Spinal cord (tissue), 10 donors: ENCODE data around the gene WAPL. TPM values are rescaled to one million over a fixed set of nuclear protein-coding genes. Genes with fewer than 3 reads are reported as not detected.
A peak's percentile ranks its signal among the peaks of the same experiment; 100 is the strongest.
"Not testable (repeated sequence)": the region's sequence is repeated elsewhere in the genome, so short reads cannot be mapped to it uniquely, and the experiment has no call there.

Experiments used
- DNase-seq, 6 donors: peaks; one replicate each; pipeline versions ENCODE4 v3.0.0 to v3.0.0-alpha.2; 2013 to 2015; ENCODE audit warnings: low spot score in 6 of 6, low read depth in 4 of 6
- H3K27ac ChIP-seq: one replicate; pipeline ENCODE4 v1.5.1; 2013; ENCODE audit warnings: low read depth, low read length, control low read depth
- H3K27me3 ChIP-seq: one replicate; pipeline ENCODE4 v1.6.1; 2013; ENCODE audit warnings: low read length; ENCODE audit not compliant: control insufficient read depth, insufficient read depth
- H3K36me3 ChIP-seq: one replicate; pipeline ENCODE4 v1.6.1; 2013; ENCODE audit warnings: low read length; ENCODE audit not compliant: control insufficient read depth, insufficient read depth
- H3K4me1 ChIP-seq: one replicate; pipeline ENCODE4 v1.6.1; 2013; ENCODE audit warnings: low read length; ENCODE audit not compliant: control insufficient read depth, insufficient read depth
- H3K4me3 ChIP-seq: one replicate; pipeline ENCODE4 v1.5.1; 2013; ENCODE audit warnings: low read depth, low read length, control low read depth
- H3K9me3 ChIP-seq: one replicate; pipeline ENCODE4 v1.6.1; 2013; ENCODE audit warnings: low read length; ENCODE audit not compliant: control insufficient read depth, insufficient read depth
- WGBS: methylation state at CpG from one replicate; pipeline ENCODE4 v1.1.5; 2013; ENCODE audit warnings: missing lambda C conversion rate; ENCODE audit not compliant: insufficient coverage; 5-methylcytosine and 5-hydroxymethylcytosine counted together
- polyA plus RNA-seq, 2 donors: library from polyadenylated mRNA; unstranded; fragments of 120-200 nt; gene quantifications; one replicate each; pipeline ENCODE4 v1.2.1, GENCODE V29; 2013; ENCODE audit not compliant: insufficient read length in 2 of 2
- total RNA-seq, 2 donors: library from RNA; depleted of rRNA in 1 of 2; stranded (reverse); fragments of 120-200 nt in 1 of 2; fragments of >200 nt in 1 of 2; gene quantifications; one replicate each; pipeline versions ENCODE4 v1.2.3 to v1.2.4, GENCODE V29; 2013 to 2014
- donor health status: healthy.

The WAPL gene
- total and polyA plus RNA-seq, 4 donors: 25.2 to 57.0 (median 35.6) TPM

- H3K4me1 ChIP-seq: peaks cover 11% of the 10 kb centered on the region
- H3K4me3 ChIP-seq: no peak overlapping the region
- no peaks in the 10 kb centered on the region for H3K27me3 ChIP-seq
- no peak for DNase-seq
- no peak overlapping the region for H3K27ac ChIP-seq
- WGBS: 87% methylated on average over 4 of the region's 4 CpGs
- no peaks in the 10 kb centered on the region for H3K9me3 ChIP-seq
- H3K36me3 ChIP-seq: no peaks in the 10 kb centered on the region
Measured at GRCh38 chr10:86526606-86527005, 5.0 kb upstream of the WAPL start.

GRCh38 chr10:86525713-86526112 is 4.1 kb upstream of the WAPL start:
- 100% methylated on average over 1 of the region's 6 CpGs for WGBS
- H3K27ac ChIP-seq: not testable (repeated sequence)

DNA sequence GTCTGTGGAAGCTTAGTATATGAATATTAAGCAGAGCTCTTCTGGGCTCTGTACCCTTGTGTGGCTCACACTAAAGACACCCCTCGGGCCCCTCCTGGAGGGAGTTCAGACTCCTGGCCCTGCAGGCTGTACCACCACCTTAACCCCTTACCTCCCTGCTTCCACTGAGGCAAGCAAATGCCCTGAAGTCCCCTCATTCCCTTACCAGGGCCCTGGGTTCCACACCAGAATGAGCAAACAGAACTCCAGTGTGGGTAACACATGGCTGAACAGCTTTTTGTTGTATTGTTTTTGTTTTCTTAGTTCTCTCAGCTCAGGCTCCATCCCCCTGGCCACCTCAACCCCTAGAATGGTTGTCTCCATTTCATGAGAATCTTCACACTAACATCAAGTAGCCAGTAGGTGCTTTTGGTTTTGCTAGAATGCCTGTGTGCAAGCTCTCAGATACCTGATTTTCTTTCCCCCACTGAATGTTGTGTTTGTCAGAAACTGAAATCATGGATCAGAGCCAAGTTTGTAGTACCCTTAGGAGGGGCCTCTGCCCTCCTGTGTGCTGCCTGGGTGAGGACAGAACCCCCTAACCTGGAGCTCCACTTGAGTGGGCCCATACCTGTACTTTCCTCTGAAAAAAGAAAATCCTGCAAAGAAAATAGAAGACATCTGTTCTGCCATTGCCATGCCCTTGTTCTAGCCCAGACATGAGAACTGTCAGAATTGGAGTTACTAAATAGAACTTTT is 2.8 kb upstream of the WAPL start:
- no peaks in the 10 kb centered on the region for H3K36me3 ChIP-seq
- no peaks in the 10 kb centered on the region for H3K9me3 ChIP-seq
- no peak overlapping the region for H3K27ac ChIP-seq
- WGBS: 0% methylated on average over 1 of the region's 1 CpG
- DNase-seq: no peak
- peaks cover 18% of the 10 kb centered on the region for H3K4me1 ChIP-seq
- no peak overlapping the region for H3K4me3 ChIP-seq
- no peaks in the 10 kb centered on the region for H3K27me3 ChIP-seq

More at GRCh38 chr10:86525713-86526112, 4.1 kb upstream of the WAPL start:
- not testable (repeated sequence) for H3K9me3 ChIP-seq, H3K27me3 ChIP-seq, DNase-seq, H3K4me3 ChIP-seq, H3K36me3 ChIP-seq
- peaks cover 12% of the 10 kb centered on the region for H3K4me1 ChIP-seq

DNA sequence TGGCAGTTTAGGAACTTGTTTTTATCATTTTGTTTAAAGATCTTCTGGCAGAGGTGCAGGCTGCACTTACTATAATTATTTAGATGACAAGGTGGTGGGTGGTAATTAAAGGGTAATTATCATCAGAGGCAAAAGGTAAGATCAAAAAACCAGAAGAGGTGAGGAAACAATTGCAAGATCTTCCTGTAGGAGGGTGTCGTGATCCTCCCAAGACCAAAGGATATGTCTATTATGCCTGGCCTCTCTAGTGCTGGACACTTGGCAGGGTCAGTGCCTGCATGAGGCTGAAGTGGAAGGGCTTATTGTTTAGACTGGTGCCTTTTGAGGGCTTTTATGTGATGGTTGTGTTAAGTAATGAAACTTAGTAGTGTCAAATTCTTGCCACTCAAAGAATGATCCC is 1.8 kb upstream of the WAPL start:
- Histone ChIP-seq H3K4me1 (peaks cover 18% of the 10 kb centered on the region), H3K27ac (no peak overlapping the region), H3K27me3 (no peaks in the 10 kb centered on the region), H3K4me3 (peak overlapping the region; percentile 66), H3K36me3 (no peaks in the 10 kb centered on the region), H3K9me3 (no peaks in the 10 kb centered on the region)
- WGBS: 20% methylated on average over 1 of the region's 1 CpG
- DNase-seq: peak in 2 of 6 donors; percentile 30 to 42

DNA sequence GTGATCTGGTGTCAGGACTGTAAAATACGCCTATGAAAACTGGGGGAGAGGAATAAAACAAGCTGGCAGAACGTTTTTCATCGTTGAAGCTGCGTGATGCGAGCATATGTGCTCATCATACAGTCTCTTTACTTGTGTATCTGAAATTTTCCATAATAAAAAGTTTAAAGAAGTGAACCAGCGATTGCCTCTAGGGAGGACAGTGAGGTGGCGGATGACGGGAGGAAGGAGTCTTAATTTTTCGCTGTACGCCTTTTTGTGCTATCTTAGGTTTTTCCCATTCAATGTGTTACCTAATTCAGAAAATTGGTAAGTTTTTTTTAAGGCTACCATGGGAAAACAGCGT is 891 bp upstream of the WAPL start:
- no peak for DNase-seq
- H3K36me3 ChIP-seq: no peaks in the 10 kb centered on the region
- no peaks in the 10 kb centered on the region for H3K9me3 ChIP-seq
- WGBS: 8% methylated on average over 5 of the region's 11 CpGs
- H3K27ac ChIP-seq: no peak overlapping the region
- no peaks in the 10 kb centered on the region for H3K27me3 ChIP-seq
- H3K4me3 ChIP-seq: peak overlapping the region; percentile 66
- peaks cover 18% of the 10 kb centered on the region for H3K4me1 ChIP-seq

- peaks cover 18% of the 10 kb centered on the region for H3K4me1 ChIP-seq
- peak overlapping the region; percentile 82 for H3K27ac ChIP-seq
- H3K4me3 ChIP-seq: peak overlapping the region; percentile 80
- no peaks in the 10 kb centered on the region for H3K27me3 ChIP-seq
- H3K9me3 ChIP-seq: no peaks in the 10 kb centered on the region
- DNase-seq: peak in 2 of 6 donors; percentile 31 to 53
- under 1% methylated on average over 70 of the region's 70 CpGs for WGBS
- H3K36me3 ChIP-seq: peaks cover 4% of the 10 kb centered on the region
Measured at GRCh38 chr10:86520871-86521677, 518 bp downstream of the WAPL start.

GRCh38 chr10:86518781-86519180 is 2.8 kb downstream of the WAPL start:
- Histone ChIP-seq H3K4me3 (no peak overlapping the region), H3K27ac (no peak overlapping the region), H3K27me3 (no peaks in the 10 kb centered on the region), H3K9me3 (no peaks in the 10 kb centered on the region), H3K4me1 (peaks cover 11% of the 10 kb centered on the region), H3K36me3 (peaks cover 10% of the 10 kb centered on the region)
- no peak for DNase-seq
- no CpG with 5 or more reads among the region's 3 CpGs for WGBS

GRCh38 chr10:86512137-86512536 is 9.5 kb downstream of the WAPL start:
- H3K4me1 ChIP-seq: no peaks in the 10 kb centered on the region
- no peak overlapping the region for H3K4me3 ChIP-seq
- H3K27me3 ChIP-seq: no peaks in the 10 kb centered on the region
- no peak overlapping the region for H3K27ac ChIP-seq
- peak in 2 of 6 donors; percentile 18 to 21 for DNase-seq
- WGBS: no CpG with 5 or more reads among the region's 2 CpGs
- H3K9me3 ChIP-seq: no peaks in the 10 kb centered on the region
- H3K36me3 ChIP-seq: peaks cover 10% of the 10 kb centered on the region

DNA sequence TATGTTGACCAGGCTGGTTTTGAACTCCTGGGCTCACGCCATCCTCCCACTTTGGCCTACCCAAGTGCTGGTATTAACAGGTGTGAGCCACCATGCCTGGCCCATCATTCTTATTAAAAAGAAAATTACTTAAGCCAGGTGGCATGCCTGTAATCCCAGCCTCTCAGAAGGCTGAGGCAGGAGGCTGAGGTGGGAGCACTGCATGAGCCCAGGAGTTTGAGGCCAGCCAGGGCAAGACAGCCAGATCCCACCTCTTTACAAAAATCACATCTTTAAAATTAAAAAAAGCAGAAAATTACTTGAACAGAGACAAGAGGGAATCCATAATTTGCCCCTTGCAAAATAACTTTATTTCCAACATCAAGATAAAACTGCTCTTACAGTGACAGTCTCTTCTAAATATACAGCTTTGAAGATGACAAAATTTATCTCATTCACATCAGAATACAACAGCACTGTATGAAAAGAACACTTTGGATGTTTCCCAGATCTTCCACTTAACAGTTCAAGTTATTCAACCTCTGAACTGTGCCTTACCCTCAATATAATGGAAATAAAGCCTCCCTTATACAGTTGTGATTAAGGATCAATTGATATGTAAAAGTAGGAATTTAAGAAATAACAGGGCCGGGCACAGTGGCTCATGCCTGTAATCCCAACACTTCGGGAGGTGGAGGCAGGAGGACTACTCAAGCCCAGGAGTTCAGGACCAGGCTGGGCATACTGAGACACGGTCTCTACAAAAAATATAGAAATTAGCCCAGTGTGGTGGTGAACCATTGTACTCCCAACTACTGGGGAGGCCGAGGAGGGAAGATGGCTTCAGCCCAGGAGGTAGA is 10.3 kb downstream of the WAPL start:
- 55% methylated on average over 2 of the region's 5 CpGs for WGBS
- H3K36me3 ChIP-seq: peaks cover 7% of the 10 kb centered on the region
- H3K4me1 ChIP-seq: no peaks in the 10 kb centered on the region
- no peaks in the 10 kb centered on the region for H3K9me3 ChIP-seq
- no peak for DNase-seq
- H3K4me3 ChIP-seq: no peak overlapping the region
- H3K27ac ChIP-seq: no peak overlapping the region
- no peaks in the 10 kb centered on the region for H3K27me3 ChIP-seq
